ENCODE measurements around the gene BCAP31. TPM values are rescaled to one million over a fixed set of nuclear protein-coding genes. Genes with fewer than 3 reads are reported as not detected.

BCAP31 gene
- total RNA-seq, 4 donors from 2014 or later, result 170 to 228 (median 185) TPM

GRCh38 chrX:153672531-153673427 is 51.4 kb downstream of the BCAP31 start:
- Histone ChIP-seq H3K27ac (no peak overlapping the region), H3K27me3 (no peaks in the 10 kb centered on the region), H3K9me3 (no peaks in the 10 kb centered on the region), H3K4me1 (no peaks in the 10 kb centered on the region), H3K36me3 (no peaks in the 10 kb centered on the region), H3K4me3 (replicated peaks in 1 of 3) (no peak overlapping the region)
- 41 to 62% methylated on average over 16 to 21 of the region's 53 CpGs for WGBS, 2 donors
- no peak for DNase-seq
- TF ChIP-seq POLR2A (IDR thresholded peaks at IDR 0.05) (no peak), CTCF (IDR thresholded peaks at IDR 0.05) (no peak)
- intact Hi-C loops (cut with DNase I), result no loop called here

GRCh38 chrX:153671589-153672530 is 52.3 kb downstream of the BCAP31 start:
- Histone ChIP-seq H3K9me3 (no peaks in the 10 kb centered on the region), H3K27me3 (no peaks in the 10 kb centered on the region), H3K4me3 (replicated peaks in 1 of 3) (no peak overlapping the region), H3K27ac (no peak overlapping the region), H3K4me1 (no peaks in the 10 kb centered on the region), H3K36me3 (no peaks in the 10 kb centered on the region)
- 70 to 78% methylated on average over 2 to 9 of the region's 27 CpGs for WGBS, 2 donors
- DNase-seq, result no peak
- intact Hi-C loops (cut with DNase I), result no loop called here
- no peak for TF ChIP-seq POLR2A (IDR thresholded peaks at IDR 0.05)
- TF ChIP-seq CTCF (IDR thresholded peaks at IDR 0.05), result no peak

GRCh38 chrX:153670748-153671588 is 53.2 kb downstream of the BCAP31 start:
- H3K27me3 ChIP-seq, result no peaks in the 10 kb centered on the region
- DNase-seq, result no peak

More at GRCh38 chrX:153670748-153671588, 53.2 kb downstream of the BCAP31 start:
- H3K4me1 ChIP-seq, result no peaks in the 10 kb centered on the region
- no peak overlapping the region for H3K27ac ChIP-seq
- no peaks in the 10 kb centered on the region for H3K9me3 ChIP-seq
- TF ChIP-seq POLR2A (IDR thresholded peaks at IDR 0.05) (no peak), CTCF (IDR thresholded peaks at IDR 0.05) (no peak)
- no peak overlapping the region for H3K4me3 ChIP-seq (replicated peaks in 1 of 3)
- no peaks in the 10 kb centered on the region for H3K36me3 ChIP-seq
- WGBS, 2 donors, result 90% methylated on average over 2 of the region's 23 CpGs; no CpG with 5 or more reads in 1 of the 2 donors
- intact Hi-C loops (cut with DNase I), result no loop called here

Data from thyroid gland (tissue), 4 donors.